ENCODE measurements around the gene SEMA4A. TPM values are rescaled to one million over a fixed set of nuclear protein-coding genes. Genes with fewer than 3 reads are reported as not detected.

Gene SEMA4A
- total RNA-seq (1 to 10 TPM; 1.2 to 3.4 (median 2.4) TPM), polyA plus RNA-seq (1 to 10 TPM in 1 of 3 donors, under 1 TPM in 2; 0.77 to 1.8 (median 0.82) TPM)
- long read RNA-seq, donor 1, partial matches to known transcripts: 2 of 2 reads
- long read RNA-seq, donor 1, other reads (novel, unspliced or antisense): 0 of 2 reads
- long read RNA-seq, donor 2, partial matches to known transcripts: 2 of 2 reads
- long read RNA-seq, donor 2, other reads (novel, unspliced or antisense): 0 of 2 reads

GRCh38 chr1:156153362-156153761 lies at the start of gene SEMA4A:
Gene SEMA4A (plus strand): TSS chr1:156153585. CDS start chr1:156154579, 994 bp downstream.
- no peak for ATAC-seq

DNA sequence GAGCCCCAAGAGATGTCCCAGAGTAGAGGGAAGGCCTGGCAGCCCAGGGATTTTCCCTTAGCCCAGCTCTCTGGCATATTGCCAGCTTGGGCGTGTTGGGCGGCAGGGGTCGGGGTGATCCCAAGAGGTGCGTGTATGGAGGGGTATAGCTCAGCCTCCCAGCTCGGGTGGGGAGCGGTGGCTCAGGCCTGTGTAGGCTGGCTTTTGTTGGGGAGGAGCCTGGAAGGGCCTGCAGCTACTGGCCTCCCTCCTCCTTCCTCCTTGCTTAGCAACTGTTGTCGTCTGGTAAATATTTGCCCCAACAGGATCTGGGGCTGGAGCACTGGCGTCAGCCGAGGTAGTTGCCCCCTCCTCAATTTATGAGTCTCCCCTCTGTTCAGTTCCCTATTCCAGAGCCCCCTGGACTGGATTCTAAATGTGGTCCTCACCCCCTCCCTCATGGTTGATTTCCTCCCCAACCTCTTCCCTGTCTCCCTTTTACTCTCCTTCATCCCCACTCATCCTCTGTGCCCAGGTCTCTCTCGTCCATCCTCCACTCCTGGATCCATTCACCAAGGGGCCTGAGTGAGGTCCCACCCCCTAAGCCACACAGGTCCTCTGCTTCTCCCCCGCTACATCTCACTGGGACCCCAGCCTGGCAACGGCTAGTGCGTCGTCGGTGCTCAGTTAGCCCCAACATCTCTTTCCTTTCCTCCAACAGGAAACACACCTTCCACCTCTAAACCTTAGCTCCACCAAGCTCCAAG lies 49.1 kb upstream of the SEMA4A start:
- no peaks in the 10 kb centered on the region for H3K27me3 ChIP-seq (ENCODE audit: insufficient read depth in 3 of 3, low read length in 2 of 3)
- DNase-seq (peak; percentile 63 to 80), ATAC-seq (peak in 1 of 4 donors; percentile 11)
- WGBS, 3 donors: 30 to 36% (median 31%) methylated on average over 15 of the region's 15 CpGs
- H3K4me3 ChIP-seq: no peak overlapping the region
- H3K4me1 ChIP-seq: peaks cover 54% of the 10 kb centered on the region
- H3K9me3 ChIP-seq: no peaks in the 10 kb centered on the region
- intact Hi-C loops (cut with DNase I): no loop called here
- peak overlapping the region; percentile 98 for H3K27ac ChIP-seq
- H3K36me3 ChIP-seq (ENCODE audit: insufficient read depth in 1 of 2, low read depth in 1 of 2): no peaks in the 10 kb centered on the region
- TF ChIP-seq, protein P1, sequence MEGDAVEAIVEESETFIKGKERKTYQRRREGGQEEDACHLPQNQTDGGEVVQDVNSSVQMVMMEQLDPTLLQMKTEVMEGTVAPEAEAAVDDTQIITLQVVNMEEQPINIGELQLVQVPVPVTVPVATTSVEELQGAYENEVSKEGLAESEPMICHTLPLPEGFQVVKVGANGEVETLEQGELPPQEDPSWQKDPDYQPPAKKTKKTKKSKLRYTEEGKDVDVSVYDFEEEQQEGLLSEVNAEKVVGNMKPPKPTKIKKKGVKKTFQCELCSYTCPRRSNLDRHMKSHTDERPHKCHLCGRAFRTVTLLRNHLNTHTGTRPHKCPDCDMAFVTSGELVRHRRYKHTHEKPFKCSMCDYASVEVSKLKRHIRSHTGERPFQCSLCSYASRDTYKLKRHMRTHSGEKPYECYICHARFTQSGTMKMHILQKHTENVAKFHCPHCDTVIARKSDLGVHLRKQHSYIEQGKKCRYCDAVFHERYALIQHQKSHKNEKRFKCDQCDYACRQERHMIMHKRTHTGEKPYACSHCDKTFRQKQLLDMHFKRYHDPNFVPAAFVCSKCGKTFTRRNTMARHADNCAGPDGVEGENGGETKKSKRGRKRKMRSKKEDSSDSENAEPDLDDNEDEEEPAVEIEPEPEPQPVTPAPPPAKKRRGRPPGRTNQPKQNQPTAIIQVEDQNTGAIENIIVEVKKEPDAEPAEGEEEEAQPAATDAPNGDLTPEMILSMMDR (IDR thresholded peaks at IDR 0.05): no peak

More at GRCh38 chr1:156153362-156153761, at the start of gene SEMA4A:
- Histone ChIP-seq H3K36me3 (ENCODE audit: insufficient read depth in 1 of 2, low read depth in 1 of 2) (no peaks in the 10 kb centered on the region), H3K4me1 (no peaks in the 10 kb centered on the region), H3K27ac (no peak within 1 kb of the TSS), H3K9me3 (no peaks in the 10 kb centered on the region), H3K4me3 (no peak within 1 kb of the TSS), H3K27me3 (ENCODE audit: insufficient read depth in 3 of 3, low read length in 2 of 3) (peaks cover 0 to 9% (median 5%) of the 10 kb centered on the region in 3 donors)
- 88 to 91% (median 90%) methylated on average over 9 to 10 of the region's 10 CpGs for WGBS, 3 donors
- no peak for DNase-seq
- TF ChIP-seq, protein P1 (IDR thresholded peaks at IDR 0.05): no peak
- intact Hi-C loops (cut with DNase I): no loop called here

GRCh38 chr1:156104861-156105832 lies 48.2 kb upstream of the SEMA4A start:
- ATAC-seq: no peak
- intact Hi-C loops (cut with DNase I): no loop called here

More at GRCh38 chr1:156104861-156105832, 48.2 kb upstream of the SEMA4A start:
- Histone ChIP-seq H3K36me3 (ENCODE audit: insufficient read depth in 1 of 2, low read depth in 1 of 2) (no peaks in the 10 kb centered on the region), H3K4me3 (peak overlapping the region; percentile 71), H3K27ac (peak overlapping the region; percentile 98), H3K9me3 (no peaks in the 10 kb centered on the region), H3K4me1 (peaks cover 57% of the 10 kb centered on the region), H3K27me3 (ENCODE audit: insufficient read depth in 3 of 3, low read length in 2 of 3) (no peaks in the 10 kb centered on the region)
- WGBS, 3 donors: 54 to 63% (median 57%) methylated on average over 11 of the region's 11 CpGs
- TF ChIP-seq, protein P1 (IDR thresholded peaks at IDR 0.05): no peak
- no peak for DNase-seq
